ENCODE measurements around the gene JPH2.

DNA sequence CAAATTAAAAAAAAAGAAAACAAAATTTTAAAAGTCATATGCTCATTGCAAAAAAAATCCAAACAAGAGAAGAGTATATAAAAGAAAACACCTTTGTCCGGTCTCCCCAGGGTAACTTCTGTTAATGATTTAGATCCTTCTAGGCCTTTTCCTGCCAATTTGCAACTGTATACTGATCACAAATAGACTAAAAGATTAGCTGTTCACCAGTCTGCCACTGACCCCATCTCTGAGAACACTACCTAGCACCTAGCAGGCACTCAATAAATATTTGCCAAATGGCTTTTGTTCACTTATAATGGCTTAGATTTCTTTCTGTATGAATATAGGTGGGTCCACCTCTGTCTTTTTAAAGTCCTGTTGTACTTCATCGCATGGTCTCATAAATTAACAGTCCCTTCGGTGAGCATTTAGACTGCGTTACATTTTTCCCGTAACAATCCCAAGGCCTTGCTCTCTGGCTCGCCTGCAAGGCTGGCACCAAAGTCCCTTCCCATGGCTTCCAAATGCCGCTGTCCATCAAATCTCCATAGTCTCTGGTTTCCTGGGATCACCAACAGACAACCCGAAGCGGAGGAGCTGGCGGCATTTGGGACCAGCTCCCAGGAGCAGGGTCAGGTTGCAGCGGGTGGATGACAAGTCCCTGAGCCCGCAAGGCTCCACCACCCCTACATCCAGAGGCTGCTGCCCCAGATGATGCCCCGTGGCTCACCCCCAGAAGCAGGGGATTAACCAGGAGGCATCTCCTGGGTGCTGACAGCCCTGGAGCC, 11.8 kb downstream of the JPH2 start:
- TF ChIP-seq, protein P1, sequence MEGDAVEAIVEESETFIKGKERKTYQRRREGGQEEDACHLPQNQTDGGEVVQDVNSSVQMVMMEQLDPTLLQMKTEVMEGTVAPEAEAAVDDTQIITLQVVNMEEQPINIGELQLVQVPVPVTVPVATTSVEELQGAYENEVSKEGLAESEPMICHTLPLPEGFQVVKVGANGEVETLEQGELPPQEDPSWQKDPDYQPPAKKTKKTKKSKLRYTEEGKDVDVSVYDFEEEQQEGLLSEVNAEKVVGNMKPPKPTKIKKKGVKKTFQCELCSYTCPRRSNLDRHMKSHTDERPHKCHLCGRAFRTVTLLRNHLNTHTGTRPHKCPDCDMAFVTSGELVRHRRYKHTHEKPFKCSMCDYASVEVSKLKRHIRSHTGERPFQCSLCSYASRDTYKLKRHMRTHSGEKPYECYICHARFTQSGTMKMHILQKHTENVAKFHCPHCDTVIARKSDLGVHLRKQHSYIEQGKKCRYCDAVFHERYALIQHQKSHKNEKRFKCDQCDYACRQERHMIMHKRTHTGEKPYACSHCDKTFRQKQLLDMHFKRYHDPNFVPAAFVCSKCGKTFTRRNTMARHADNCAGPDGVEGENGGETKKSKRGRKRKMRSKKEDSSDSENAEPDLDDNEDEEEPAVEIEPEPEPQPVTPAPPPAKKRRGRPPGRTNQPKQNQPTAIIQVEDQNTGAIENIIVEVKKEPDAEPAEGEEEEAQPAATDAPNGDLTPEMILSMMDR (conservative IDR thresholded peaks at IDR 0.05; ENCODE audit: low read depth in 2 of 2), result no peak
- no peak for TF ChIP-seq NANOG (IDR thresholded peaks at IDR 0.05; ENCODE audit: borderline replicate concordance)

Data from GM23338 (cell line).